HEK293 (cell line): Measurements from ENCODE around the gene SRRM2.

Experiments
- CTCF ChIA-PET: fragments of 350-600 bp; formaldehyde crosslinking; extraction: SDS; loops from one replicate; lab custom pipeline; 2021; ENCODE audit warnings: antibody characterized with exemption; lab: Yijun Ruan, JAX
- POLR2A ChIA-PET: fragments of 300-600 bp; formaldehyde crosslinking; extraction: SDS; loops from one replicate; lab custom pipeline; 2020; ENCODE audit warnings: antibody characterized with exemption, inconsistent platforms; lab: Yijun Ruan, JAX
- H3K27ac ChIP-seq: fragments of 200-500 bp; sonication (Bioruptor generic); 2 replicates; pipeline ENCODE4 v1.5.1; 2014; ENCODE audit warnings: low read depth, low read length, control low read depth, inconsistent platforms; ENCODE audit errors: extremely low read depth
- H3K36me3 ChIP-seq, 2 experiments: fragments of 200-500 bp in 1 of 2; sonication (Bioruptor generic) in 1 of 2; 1 replicate in 1 of 2; 2 replicates in 1 of 2; pipeline ENCODE4 v1.5.1; 2014 to 2017; ENCODE audit warnings: inconsistent platforms in 2 of 2, low read length in 2 of 2; ENCODE audit not compliant: control insufficient read depth in 2 of 2, insufficient read depth in 1 of 2
- H3K4me1 ChIP-seq: fragments of 200-500 bp; sonication (Bioruptor generic); 2 replicates; pipeline ENCODE4 v1.5.1; 2014; ENCODE audit warnings: mild to moderate bottlenecking, low read length, inconsistent platforms; ENCODE audit not compliant: control insufficient read depth, insufficient read depth
- H3K4me3 ChIP-seq: 2 replicates; pipeline ENCODE4 v1.5.1; 2011; ENCODE audit warnings: low read depth, mild to moderate bottlenecking, control low read depth, low read length, moderate library complexity
- H3K9me3 ChIP-seq: fragments of 200-500 bp; sonication (Bioruptor generic); 2 replicates; pipeline ENCODE4 v1.5.1; 2014; ENCODE audit warnings: low read depth, low read length, inconsistent platforms; ENCODE audit not compliant: control insufficient read depth, insufficient read depth
- EGR2 ChIP-seq: fragments of 450-650 bp; formaldehyde crosslinking; IDR thresholded peaks from 2 replicates; pipeline ENCODE4 v1.5.1; 2016; ENCODE audit warnings: low read depth, missing biosample characterization, missing genetic modification characterization
- INSM2 ChIP-seq: fragments of 450-650 bp; formaldehyde crosslinking; IDR thresholded peaks from 2 replicates; pipeline ENCODE4 v1.5.1; 2016; ENCODE audit warnings: missing biosample characterization, missing genetic modification characterization
- KLF10 ChIP-seq: fragments of 450-650 bp; IDR thresholded peaks from 2 replicates; pipeline ENCODE4 v1.5.1; 2018; ENCODE audit warnings: missing biosample characterization, mild to moderate bottlenecking, missing genetic modification characterization
- KLF17 ChIP-seq: fragments of 450-650 bp; formaldehyde crosslinking; IDR thresholded peaks from 2 replicates; pipeline ENCODE4 v1.5.1; 2016; ENCODE audit warnings: missing biosample characterization, missing genetic modification characterization
- PRDM1 ChIP-seq: fragments of 450-650 bp; formaldehyde crosslinking; IDR thresholded peaks from 2 replicates; pipeline ENCODE4; 2016; ENCODE audit warnings: missing biosample characterization, missing genetic modification characterization
- YY1 ChIP-seq: fragments of 450-650 bp; formaldehyde crosslinking; IDR thresholded peaks from 2 replicates; pipeline ENCODE4 v1.5.1; 2018; ENCODE audit warnings: missing biosample characterization, missing genetic modification characterization
- ZBTB48 ChIP-seq: fragments of 450-650 bp; formaldehyde crosslinking; IDR thresholded peaks from 2 replicates; pipeline ENCODE4 v1.5.1; 2016; ENCODE audit warnings: missing biosample characterization, missing genetic modification characterization
- ZFHX2 ChIP-seq: fragments of 450-650 bp; formaldehyde crosslinking; conservative IDR thresholded peaks from 2 replicates; pipeline ENCODE4 v1.5.1; 2016; ENCODE audit warnings: missing biosample characterization, missing genetic modification characterization
- ZNF23 ChIP-seq: fragments of 450-650 bp; formaldehyde crosslinking; IDR thresholded peaks from 2 replicates; pipeline ENCODE4 v1.5.1; 2016; ENCODE audit warnings: missing biosample characterization, missing genetic modification characterization, borderline replicate concordance
- ZNF24 ChIP-seq: fragments of 450-650 bp; formaldehyde crosslinking; IDR thresholded peaks from 2 replicates; pipeline ENCODE4 v1.5.1; 2016; ENCODE audit warnings: missing biosample characterization, missing genetic modification characterization
- ZNF26 ChIP-seq: fragments of 450-650 bp; formaldehyde crosslinking; IDR thresholded peaks from 2 replicates; pipeline ENCODE4 v1.5.1; 2016; ENCODE audit warnings: missing biosample characterization, missing genetic modification characterization
- ZNF324 ChIP-seq: fragments of 450-650 bp; formaldehyde crosslinking; IDR thresholded peaks from 2 replicates; pipeline ENCODE4 v1.5.1; 2016; ENCODE audit warnings: missing biosample characterization, missing genetic modification characterization
- ZNF37A ChIP-seq: fragments of 450-650 bp; IDR thresholded peaks from 2 replicates; pipeline ENCODE4 v1.5.1; 2018; ENCODE audit warnings: missing biosample characterization, missing genetic modification characterization
- ZNF449 ChIP-seq: fragments of 450-650 bp; formaldehyde crosslinking; IDR thresholded peaks from 2 replicates; pipeline ENCODE4 v1.5.1; 2017; ENCODE audit warnings: missing biosample characterization, mild to moderate bottlenecking, missing genetic modification characterization, moderate library complexity
- ZNF488 ChIP-seq: fragments of 450-650 bp; formaldehyde crosslinking; IDR thresholded peaks from 2 replicates; pipeline ENCODE4 v1.5.1; 2016; ENCODE audit warnings: missing biosample characterization, missing genetic modification characterization
- ZNF76 ChIP-seq: fragments of 450-650 bp; formaldehyde crosslinking; IDR thresholded peaks from 2 replicates; pipeline ENCODE4; 2016; ENCODE audit warnings: low read depth, missing biosample characterization, missing genetic modification characterization, borderline replicate concordance

SRRM2 gene

GRCh38 chr16:2755158-2755557 lies 2.7 kb downstream of the SRRM2 start:
- ChIA-PET POLR2A (no interaction called here), CTCF (interaction anchor here (1.8 kb wide), 1 partner anchor 14 kb away, joined by 3 read pairs; no protein-coding TSS in a partner anchor)
- peaks cover 38 to 67% of the 10 kb centered on the region in 2 experiments for H3K36me3 ChIP-seq
- no peaks in the 10 kb centered on the region for H3K9me3 ChIP-seq
- H3K4me3 ChIP-seq, result peak overlapping the region; percentile 96
- no peak overlapping the region; the same call in 1 of the 2 replicates for H3K27ac ChIP-seq
- H3K4me1 ChIP-seq, result peaks cover 5% of the 10 kb centered on the region
- TF ChIP-seq INSM2 (tag by site-specific recombination) (0 out of 2 replicates have a peak, but pooled peaks have one; percentile 1), ZBTB48 (tag by site-specific recombination) (no peak), PRDM1 (peak; percentile 60), ZNF24 (tag by site-specific recombination) (no peak), ZNF23 (tag by site-specific recombination) (no peak), ZNF324 (no peak), ZNF449 (tag by site-specific recombination) (no peak), YY1 (tag by site-specific recombination) (no peak), KLF17 (tag by site-specific recombination) (no peak), ZNF76 (tag by site-specific recombination) (no peak), ZNF26 (tag by site-specific recombination) (no peak)

GRCh38 chr16:2756288-2757015 lies 4.0 kb downstream of the SRRM2 start:
- Histone ChIP-seq H3K4me3 (no peak overlapping the region), H3K4me1 (peaks cover 5% of the 10 kb centered on the region), H3K9me3 (no peaks in the 10 kb centered on the region), H3K36me3 (peaks cover 51 to 80% of the 10 kb centered on the region in 2 experiments), H3K27ac (0 out of 2 replicates have a peak overlapping the region, but pooled peaks have one; percentile 2)
- CTCF ChIA-PET, result interaction anchor here (0.6 kb wide), 1 partner anchor 104 kb away, joined by 4 read pairs; no protein-coding TSS in a partner anchor
- POLR2A ChIA-PET, result interaction anchor here (0.7 to 1.8 kb wide), 3 partner anchors 12 to 153 kb away, joined by 3 to 4 read pairs (median 4); no protein-coding TSS in a partner anchor
- TF ChIP-seq PRDM1, result peak; percentile 69
- peak; percentile 37; the same call in 1 of the 2 replicates for TF ChIP-seq ZFHX2 (tag by site-specific recombination)
- TF ChIP-seq KLF10 (tag by site-specific recombination), result no peak
- TF ChIP-seq ZNF488 (tag by site-specific recombination), result 0 out of 2 replicates have a peak, but pooled peaks have one; percentile 34
- no peak for TF ChIP-seq ZNF37A (tag by site-specific recombination)
- TF ChIP-seq EGR2 (tag by site-specific recombination), result peak; percentile 37; the same call in 1 of the 2 replicates
